Ascending aorta (tissue), 2 donors: ENCODE measurements around the gene PDGFC. TPM values are rescaled to one million over a fixed set of nuclear protein-coding genes. Genes with fewer than 3 reads are reported as not detected.

Experiments
- DNase-seq, 2 donors: peaks; one replicate each; pipeline ENCODE4 v3.0.0-alpha.2; 2019; ENCODE audit warnings: low spot score in 2 of 2
- H3K27ac ChIP-seq, 2 donors: fragments of 200-600 bp; sonication (generic); one replicate each; pipeline ENCODE4 v1.5.1; 2016 to 2017; ENCODE audit warnings: mild to moderate bottlenecking in 1 of 2
- H3K27me3 ChIP-seq: fragments of 200-600 bp; sonication (generic); one replicate; pipeline ENCODE4 v1.5.1; 2017
- H3K36me3 ChIP-seq, 2 donors: fragments of 200-600 bp; sonication (generic); one replicate each; pipeline ENCODE4 v1.5.1; 2016
- H3K4me1 ChIP-seq, 2 donors: fragments of 200-600 bp; sonication (generic); one replicate each; pipeline ENCODE4 v1.5.1; 2016 to 2017; ENCODE audit warnings: mild to moderate bottlenecking in 1 of 2
- H3K4me3 ChIP-seq, 2 donors: fragments of 200-600 bp; sonication (generic); one replicate each; pipeline ENCODE4 v1.5.1; 2016 to 2017; ENCODE audit warnings: mild to moderate bottlenecking in 1 of 2
- H3K9me3 ChIP-seq, 2 donors: fragments of 200-600 bp; sonication (generic); one replicate each; pipeline ENCODE4 v1.5.1; 2016
- CTCF ChIP-seq, 3 experiments: fragments of 200-600 bp in 2 of 3; fragments of 450-650 bp in 1 of 3; sonication (generic) in 2 of 3; IDR thresholded peaks; one replicate each; pipeline ENCODE4 v1.5.1; 2016 to 2019; ENCODE audit warnings: antibody characterized with exemption in 3 of 3, mild to moderate bottlenecking in 1 of 3, moderate library complexity in 1 of 3
- intact Hi-C: fragments of 100-400 bp; cut with DNase I; formaldehyde crosslinking; loops from one replicate; pipeline ENCODE4 v1.15.1; 2023
- total RNA-seq: library from RNA; depleted of rRNA; stranded (reverse); fragments of >200 nt; gene quantifications from one replicate; pipeline ENCODE4 v1.1.0, GENCODE V29; 2016

PDGFC gene
- total RNA-seq, 1 donor from 2014 or later = 21.0 TPM

- no peak overlapping the region for H3K27ac ChIP-seq
- H3K27me3 ChIP-seq = no peaks in the 10 kb centered on the region
- TF ChIP-seq CTCF (IDR thresholded peaks at IDR 0.05) = no peak
- no peaks in the 10 kb centered on the region for H3K36me3 ChIP-seq
- no peaks in the 10 kb centered on the region for H3K9me3 ChIP-seq
- no peak overlapping the region for H3K4me3 ChIP-seq
- DNase-seq = no peak
- H3K4me1 ChIP-seq = peaks cover 3 to 11% of the 10 kb centered on the region in 2 donors
- intact Hi-C loops = loop anchor here (5.0 kb wide), 4 partner anchors 38 to 122 kb away; partner anchors contain the start of gene PDGFC
Measured at GRCh38 chr4:156894234-156894633, 77.4 kb downstream of the PDGFC start.

GRCh38 chr4:156892805-156893204, 78.8 kb downstream of the PDGFC start:
- Histone ChIP-seq H3K4me3 (no peak overlapping the region), H3K36me3 (no peaks in the 10 kb centered on the region), H3K4me1 (peaks cover 3 to 14% of the 10 kb centered on the region in 2 donors), H3K27me3 (no peaks in the 10 kb centered on the region), H3K9me3 (no peaks in the 10 kb centered on the region), H3K27ac (no peak overlapping the region)
- intact Hi-C loops = loop anchor here (5.0 kb wide), 4 partner anchors 39 to 121 kb away; partner anchors contain the start of gene PDGFC
- TF ChIP-seq CTCF (IDR thresholded peaks at IDR 0.05) = no peak
- DNase-seq = no peak

GRCh38 chr4:156889616-156890594, 81.7 kb downstream of the PDGFC start:
- DNase-seq = peak; percentile 40 to 65
- intact Hi-C loops = loop anchor here (5.0 kb wide), 4 partner anchors 42 to 118 kb away; partner anchors contain the start of gene PDGFC
- H3K36me3 ChIP-seq = no peaks in the 10 kb centered on the region
- no peaks in the 10 kb centered on the region for H3K27me3 ChIP-seq
- no peak for TF ChIP-seq CTCF (IDR thresholded peaks at IDR 0.05)
- peak overlapping the region; percentile 46 to 56 for H3K27ac ChIP-seq
- H3K4me1 ChIP-seq = peaks cover 3 to 10% of the 10 kb centered on the region in 2 donors
- no peaks in the 10 kb centered on the region for H3K9me3 ChIP-seq
- H3K4me3 ChIP-seq = no peak overlapping the region

GRCh38 chr4:156888762-156889161, 82.8 kb downstream of the PDGFC start:
- no peak for DNase-seq
- Histone ChIP-seq H3K27me3 (no peaks in the 10 kb centered on the region), H3K4me3 (no peak overlapping the region), H3K36me3 (no peaks in the 10 kb centered on the region), H3K27ac (peak overlapping the region; percentile 46 to 56), H3K4me1 (peaks cover 3 to 10% of the 10 kb centered on the region in 2 donors), H3K9me3 (no peaks in the 10 kb centered on the region)
- no peak for TF ChIP-seq CTCF (IDR thresholded peaks at IDR 0.05)
- intact Hi-C loops = no loop called here

GRCh38 chr4:156886481-156886880, 85.1 kb downstream of the PDGFC start:
- intact Hi-C loops = no loop called here

More at GRCh38 chr4:156886481-156886880, 85.1 kb downstream of the PDGFC start:
- Histone ChIP-seq H3K4me1 (peaks cover 3 to 10% of the 10 kb centered on the region in 2 donors), H3K4me3 (no peak overlapping the region), H3K36me3 (no peaks in the 10 kb centered on the region), H3K9me3 (no peaks in the 10 kb centered on the region), H3K27me3 (no peaks in the 10 kb centered on the region), H3K27ac (no peak overlapping the region)
- no peak for DNase-seq
- TF ChIP-seq CTCF (IDR thresholded peaks at IDR 0.05) = no peak
